SKM-1 treated with dmso at 0.1 percent for 144 hours (cell line): ENCODE measurements around the gene GSX2.

Experiments used
- DNase-seq: peaks from one replicate; lab custom pipeline; 2025; ENCODE audit not compliant: unreplicated experiment; lab: John Stamatoyannopoulos, UW

GSX2 gene

DNA sequence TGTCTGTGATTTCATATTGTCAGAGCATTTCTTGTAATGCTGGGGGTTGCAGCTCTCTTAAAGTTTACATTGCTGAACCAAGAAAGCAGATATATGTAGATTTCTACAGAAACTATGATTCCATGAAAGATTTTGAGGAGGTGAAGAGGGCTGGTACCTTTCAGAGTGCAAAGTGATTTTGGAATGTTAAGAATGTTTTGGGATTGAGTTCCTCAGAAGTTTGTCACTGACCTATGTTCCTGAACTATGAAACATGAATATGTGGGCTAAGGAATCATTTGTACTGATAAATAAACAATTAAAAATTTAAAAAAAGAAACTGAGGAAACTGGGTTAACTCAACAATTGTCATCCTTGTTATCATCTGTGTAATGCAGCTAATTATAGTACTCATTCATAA, 23.3 kb upstream of the GSX2 start:
- DNase-seq = no peak

DNA sequence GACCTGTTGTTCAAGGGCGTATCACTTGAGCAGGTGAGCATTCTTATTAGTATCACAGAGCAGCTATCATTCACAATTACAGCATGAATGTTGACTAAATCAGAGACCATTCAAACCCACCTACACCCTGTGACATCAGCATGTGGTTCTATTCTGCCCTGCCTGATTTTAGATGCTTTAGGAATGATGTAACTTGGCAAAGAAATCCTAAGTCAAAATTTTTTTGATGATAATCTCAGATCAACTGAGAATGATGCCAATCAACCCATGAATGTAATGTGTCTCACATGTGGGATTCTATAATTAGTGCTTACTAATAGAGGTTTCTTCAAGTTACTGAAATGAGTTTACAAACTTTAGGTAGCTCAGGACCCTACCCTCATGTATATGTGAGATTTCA, 22.2 kb upstream of the GSX2 start:
- no peak for DNase-seq

GRCh38 chr4:54082168-54082567, 17.8 kb upstream of the GSX2 start:
- no peak for DNase-seq

DNA sequence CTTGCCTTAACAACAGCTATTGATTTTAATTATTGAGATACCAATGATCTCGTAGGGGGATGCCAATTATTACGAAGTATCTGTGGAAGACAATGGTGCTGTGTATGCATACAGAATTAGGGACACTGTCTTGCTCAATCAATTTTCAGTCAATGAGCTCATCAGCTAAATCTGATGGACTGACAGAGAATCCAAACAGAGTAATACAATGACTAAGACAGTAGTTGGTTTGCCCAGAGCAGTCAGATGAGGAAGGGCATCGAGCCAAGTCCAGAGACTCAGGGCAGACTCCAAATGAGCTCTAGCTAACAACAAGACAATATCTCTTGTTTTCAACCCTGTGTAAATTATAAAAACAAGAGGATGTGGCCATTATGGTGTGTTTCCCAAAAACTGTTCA, 14.7 kb upstream of the GSX2 start:
- no peak for DNase-seq

- no peak for DNase-seq
Observed at GRCh38 chr4:54089875-54090274, 10.1 kb upstream of the GSX2 start.

DNA sequence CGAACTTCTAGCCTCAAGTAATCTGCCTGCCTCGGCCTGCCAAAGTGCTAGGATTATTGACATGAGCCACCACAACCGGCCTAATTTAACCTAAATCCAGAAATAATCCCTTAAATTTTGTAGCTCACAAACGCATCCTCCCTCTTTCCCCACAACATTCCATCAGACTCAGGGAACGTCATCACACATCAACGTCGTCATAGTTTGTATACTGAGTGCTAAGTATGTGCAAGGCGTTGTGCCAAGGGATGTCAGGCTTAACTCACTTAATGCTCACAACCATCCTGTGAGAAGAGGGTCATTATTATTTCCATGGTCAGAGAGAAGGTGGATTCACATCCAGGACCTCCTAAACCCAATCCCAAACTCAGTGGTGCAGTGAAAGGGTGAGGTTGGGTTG, 9.6 kb upstream of the GSX2 start:
- no peak for DNase-seq

DNA sequence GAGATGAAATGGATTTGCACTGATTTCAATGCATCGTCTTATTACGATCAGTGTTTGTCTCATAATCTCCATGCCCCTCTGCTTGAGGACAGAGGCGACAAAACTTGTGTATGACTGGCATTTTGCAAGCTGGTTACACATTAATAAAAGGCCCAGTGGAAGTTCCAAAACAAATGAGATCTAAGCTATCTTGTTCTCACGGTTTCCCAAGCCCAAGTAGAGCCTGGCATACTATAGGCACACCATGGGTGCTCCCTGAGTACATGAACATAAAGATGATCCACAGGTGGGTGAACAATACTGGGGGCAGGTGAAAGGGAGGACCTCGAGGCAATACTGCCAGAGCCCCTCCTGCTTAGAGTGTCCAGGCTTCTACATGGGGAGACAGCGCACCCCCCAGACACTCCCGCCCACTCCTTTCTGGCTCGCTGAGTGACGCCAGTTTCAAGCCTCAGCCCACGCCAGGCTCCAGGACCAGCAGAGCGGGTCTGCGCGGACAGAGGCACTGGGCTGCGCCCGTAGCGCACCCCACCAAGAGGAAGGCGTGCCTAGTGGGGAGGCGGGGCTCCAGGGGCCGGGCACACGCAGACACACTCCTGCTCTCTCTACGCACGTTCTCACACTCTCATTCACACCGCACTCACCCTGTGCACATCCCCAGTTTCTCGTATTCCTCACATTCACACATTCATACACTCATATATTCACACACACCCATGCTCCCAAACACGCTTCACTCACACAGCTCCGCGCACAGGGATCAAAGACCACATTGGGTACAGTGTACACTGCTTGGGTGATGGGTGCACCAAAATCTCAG, 8.9 kb upstream of the GSX2 start:
- no peak for DNase-seq

DNA sequence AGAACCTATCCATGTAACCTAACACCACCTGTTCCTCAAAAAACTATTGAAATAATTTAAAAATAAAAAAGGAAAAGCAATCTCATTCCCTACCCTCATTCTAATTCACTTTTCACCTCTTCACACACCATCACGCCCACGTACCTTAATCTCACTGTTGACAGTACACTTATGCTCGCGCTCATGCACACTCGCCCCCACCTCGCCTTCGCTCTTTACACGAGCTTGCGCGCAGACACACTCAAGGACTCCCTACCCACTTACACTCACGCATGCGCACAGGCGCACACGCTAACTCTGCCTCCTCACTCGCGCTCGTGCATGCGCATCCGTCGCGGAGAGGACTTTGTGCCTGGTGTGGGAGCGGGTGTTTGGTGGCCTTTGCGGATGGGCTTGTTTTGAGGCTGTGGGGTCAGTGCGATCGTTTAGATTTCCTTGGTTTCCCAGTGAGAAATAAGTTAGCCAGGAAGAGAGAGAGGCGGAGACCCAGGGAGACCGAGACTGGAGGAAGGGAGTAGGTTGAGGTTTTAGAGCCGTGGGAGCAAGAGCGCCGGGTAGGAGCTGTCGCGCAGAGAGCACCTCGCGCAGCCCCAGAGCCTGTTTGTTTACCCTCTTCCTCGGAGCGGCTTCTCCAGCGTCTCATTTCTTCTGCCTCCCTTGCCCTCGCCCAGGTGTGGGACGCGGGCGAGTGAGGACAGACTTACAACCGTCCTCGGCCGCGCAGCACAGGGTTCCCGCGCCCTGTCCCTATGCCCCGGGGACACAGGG, 8.1 kb upstream of the GSX2 start:
- DNase-seq = no peak

DNA sequence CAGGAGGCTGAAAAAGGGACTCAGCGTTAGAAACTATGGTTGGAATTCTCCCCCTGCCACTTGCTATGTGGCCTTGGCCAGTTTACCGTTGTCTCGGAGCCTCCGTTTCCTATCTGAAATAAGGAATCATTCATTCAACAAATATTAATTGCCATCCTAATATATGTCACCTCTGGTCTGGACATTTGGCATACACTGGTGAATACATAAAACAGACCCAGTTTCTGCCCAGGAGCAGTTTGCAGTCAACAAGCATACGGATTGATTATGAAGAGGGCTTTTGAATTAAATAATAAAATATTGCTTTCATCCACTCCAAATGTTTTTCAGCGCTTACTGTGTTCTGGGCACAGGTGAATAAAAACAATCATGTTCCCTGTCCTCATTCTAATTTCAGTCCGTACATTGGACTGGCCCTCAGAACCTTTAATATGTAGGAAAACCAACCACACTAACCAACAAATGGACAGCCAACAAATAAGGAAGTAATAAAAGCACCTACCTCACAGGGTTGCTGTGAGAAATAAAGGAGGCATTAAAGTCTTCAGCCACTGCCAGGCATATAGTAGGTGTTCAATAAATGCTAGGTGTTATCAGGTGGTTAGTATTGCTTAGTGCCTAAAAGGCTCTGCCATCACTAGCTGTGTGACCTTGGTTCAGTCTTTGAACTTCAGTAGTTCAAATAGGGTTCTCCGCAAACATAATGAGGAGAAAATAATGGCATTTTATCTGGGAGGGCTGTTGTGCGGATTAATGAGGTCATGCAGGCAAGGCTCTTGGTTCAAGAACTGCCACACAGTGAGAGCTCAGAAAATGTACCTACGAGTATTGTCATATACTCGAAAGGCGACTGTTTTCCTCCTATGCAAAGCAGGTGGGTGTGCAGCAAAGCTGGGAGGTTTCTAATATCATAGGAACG, 7.3 kb upstream of the GSX2 start:
- DNase-seq = no peak

GRCh38 chr4:54093324-54094240, 6.4 kb upstream of the GSX2 start:
- no peak for DNase-seq

DNA sequence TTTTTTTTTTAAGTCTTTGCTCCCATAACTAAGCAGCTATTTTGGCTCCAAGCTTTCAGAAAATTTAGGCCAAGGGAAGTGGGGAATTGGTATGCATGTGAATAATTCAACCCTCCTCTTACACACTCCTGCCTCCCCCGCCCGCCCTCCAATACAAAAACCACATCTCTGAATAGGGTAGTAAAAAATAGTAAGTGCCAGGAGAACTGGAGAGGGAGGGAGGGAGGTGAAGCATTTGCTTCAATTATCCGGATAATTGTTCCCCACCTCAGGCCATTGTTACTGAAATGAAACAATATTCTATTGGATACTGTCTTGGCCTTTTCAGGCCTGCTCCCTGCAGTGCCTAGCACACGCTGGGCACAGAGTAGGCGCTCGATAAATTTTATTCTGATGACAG, 5.5 kb upstream of the GSX2 start:
- DNase-seq = no peak

GRCh38 chr4:54095110-54095825, 4.7 kb upstream of the GSX2 start:
- DNase-seq = no peak

DNA sequence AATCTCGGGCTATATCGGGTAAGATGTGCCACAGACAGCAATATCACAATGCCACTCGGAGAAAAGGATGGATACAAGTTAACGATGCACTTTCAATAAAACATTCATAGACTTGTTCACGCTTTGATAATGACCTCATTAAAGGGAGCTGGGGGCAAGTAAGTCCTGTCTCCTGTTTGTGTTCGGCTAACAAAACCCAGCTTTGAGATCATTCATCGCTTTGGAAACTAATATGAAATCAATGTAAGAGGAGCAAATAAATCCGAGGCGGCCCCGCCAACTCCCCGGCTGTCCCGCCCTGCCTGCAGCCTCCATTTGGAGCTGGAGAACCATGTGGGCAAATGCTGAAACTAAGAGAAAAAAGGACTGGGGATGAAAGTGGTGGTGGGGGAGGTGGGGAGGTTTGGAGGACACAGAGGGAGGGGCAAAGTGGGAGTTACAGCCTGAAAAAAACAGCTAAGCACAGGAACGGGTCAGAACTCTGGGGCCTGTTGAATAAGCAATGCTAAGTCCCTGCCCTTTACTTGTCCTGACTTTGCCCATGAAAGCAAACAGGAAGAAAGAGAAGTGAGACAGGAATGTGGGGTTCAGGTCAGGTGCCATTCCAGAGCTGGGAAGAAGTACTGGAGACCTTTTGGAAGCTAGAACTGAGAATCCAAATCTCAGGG, 3.5 kb upstream of the GSX2 start:
- no peak for DNase-seq

DNA sequence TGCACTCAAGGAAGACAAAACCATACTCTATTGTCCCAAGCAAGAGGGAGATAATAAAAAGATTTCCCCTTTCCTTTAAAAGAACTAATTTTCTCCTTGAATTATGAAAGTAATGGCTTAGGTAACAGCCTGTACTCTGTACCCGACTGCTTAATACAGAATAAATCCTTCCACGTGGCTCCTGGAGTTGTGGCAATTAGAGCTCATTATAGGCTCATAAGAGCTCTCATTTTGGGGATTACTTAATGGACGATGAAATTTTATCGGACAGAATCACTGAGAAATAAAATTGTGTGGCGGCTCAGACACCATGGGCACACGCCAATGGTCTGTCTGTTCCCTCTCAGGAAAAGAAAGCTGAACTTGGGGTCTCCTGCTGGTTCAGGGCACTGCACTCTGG, 2.8 kb upstream of the GSX2 start:
- no peak for DNase-seq

- DNase-seq = peak; percentile 6
Observed at GRCh38 chr4:54098375-54098774, 1.6 kb upstream of the GSX2 start.

- DNase-seq = no peak
Observed at GRCh38 chr4:54099287-54099747, 646 bp upstream of the GSX2 start.

DNA sequence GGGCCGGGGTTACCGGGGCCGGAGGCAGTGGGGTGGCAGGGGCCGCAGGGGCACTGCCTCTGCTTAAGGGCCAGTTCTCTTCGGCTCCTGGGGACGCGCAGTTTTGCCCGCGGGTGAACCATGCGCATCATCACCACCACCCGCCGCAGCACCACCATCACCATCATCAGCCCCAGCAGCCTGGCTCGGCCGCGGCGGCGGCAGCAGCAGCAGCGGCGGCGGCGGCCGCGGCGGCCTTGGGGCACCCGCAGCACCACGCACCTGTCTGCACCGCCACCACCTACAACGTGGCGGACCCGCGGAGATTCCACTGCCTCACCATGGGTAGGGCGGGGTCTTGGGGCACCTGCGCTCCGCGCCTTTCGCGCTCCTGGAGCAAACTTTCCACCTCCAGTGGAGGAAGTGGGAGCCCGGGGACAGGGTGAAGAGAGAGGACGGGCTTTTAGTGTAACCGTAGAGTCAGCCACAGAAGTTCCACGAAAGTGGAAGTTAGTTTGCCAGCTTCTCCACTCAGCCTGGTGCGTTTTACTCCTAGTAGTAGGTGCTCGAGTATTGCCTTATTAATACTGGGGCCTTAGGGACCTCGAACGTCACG, 729 bp downstream of the GSX2 start:
- no peak for DNase-seq

GRCh38 chr4:54101190-54102041, 1.5 kb downstream of the GSX2 start:
- DNase-seq = no peak
